Measurements from ENCODE around the gene CYSLTR1. TPM values are rescaled to one million over a fixed set of nuclear protein-coding genes. Genes with fewer than 3 reads are reported as not detected.

Gene CYSLTR1
- total RNA-seq, 1 donor from 2014 or later = 0.98 TPM

GRCh38 chrX:78357342-78358055, 30.1 kb upstream of the CYSLTR1 start:
- no peak for DNase-seq (ENCODE audit: extremely low spot score in 2 of 2)
- intact Hi-C loops (cut with DNase I) = no loop called here
- Histone ChIP-seq H3K4me3 (no peak overlapping the region), H3K27ac (no peak overlapping the region), H3K36me3 (no peaks in the 10 kb centered on the region), H3K4me1 (no peaks in the 10 kb centered on the region), H3K9me3 (no peaks in the 10 kb centered on the region), H3K27me3 (no peaks in the 10 kb centered on the region)
- no peak for TF ChIP-seq POLR2A (IDR thresholded peaks at IDR 0.05)
- TF ChIP-seq POLR2AphosphoS5 (IDR thresholded peaks at IDR 0.05; ENCODE audit: insufficient read depth in 1 of 2, low read depth in 1 of 2) = no peak
- TF ChIP-seq CTCF (IDR thresholded peaks at IDR 0.05) = no peak

GRCh38 chrX:78333521-78333920, 6.1 kb upstream of the CYSLTR1 start:
- no peak for DNase-seq (ENCODE audit: extremely low spot score in 2 of 2)
- Histone ChIP-seq H3K27ac (no peak overlapping the region), H3K4me1 (no peaks in the 10 kb centered on the region), H3K27me3 (no peaks in the 10 kb centered on the region), H3K36me3 (no peaks in the 10 kb centered on the region), H3K4me3 (no peak overlapping the region), H3K9me3 (no peaks in the 10 kb centered on the region)
- TF ChIP-seq POLR2AphosphoS5 (IDR thresholded peaks at IDR 0.05; ENCODE audit: insufficient read depth in 1 of 2, low read depth in 1 of 2) (no peak), POLR2A (IDR thresholded peaks at IDR 0.05) (no peak), CTCF (IDR thresholded peaks at IDR 0.05) (no peak)
- intact Hi-C loops (cut with DNase I) = no loop called here

- Histone ChIP-seq H3K27ac (no peak overlapping the region), H3K36me3 (no peaks in the 10 kb centered on the region), H3K9me3 (no peaks in the 10 kb centered on the region), H3K4me3 (no peak overlapping the region), H3K4me1 (no peaks in the 10 kb centered on the region), H3K27me3 (no peaks in the 10 kb centered on the region)
- no peak for TF ChIP-seq POLR2AphosphoS5 (IDR thresholded peaks at IDR 0.05; ENCODE audit: insufficient read depth in 1 of 2, low read depth in 1 of 2)
- TF ChIP-seq CTCF (IDR thresholded peaks at IDR 0.05) = no peak
- TF ChIP-seq POLR2A (IDR thresholded peaks at IDR 0.05) = no peak
- intact Hi-C loops (cut with DNase I) = no loop called here
- no peak for DNase-seq (ENCODE audit: extremely low spot score in 2 of 2)
Observed at GRCh38 chrX:78331708-78332107, 4.3 kb upstream of the CYSLTR1 start.

GRCh38 chrX:78330540-78330939, 3.1 kb upstream of the CYSLTR1 start:
- intact Hi-C loops (cut with DNase I) = no loop called here
- no peaks in the 10 kb centered on the region for H3K36me3 ChIP-seq
- no peaks in the 10 kb centered on the region for H3K27me3 ChIP-seq
- DNase-seq (ENCODE audit: extremely low spot score in 2 of 2) = no peak
- H3K9me3 ChIP-seq = no peaks in the 10 kb centered on the region
- H3K4me1 ChIP-seq = no peaks in the 10 kb centered on the region
- no peak overlapping the region for H3K27ac ChIP-seq
- no peak overlapping the region for H3K4me3 ChIP-seq
- TF ChIP-seq CTCF (IDR thresholded peaks at IDR 0.05) (no peak), POLR2A (IDR thresholded peaks at IDR 0.05) (no peak), POLR2AphosphoS5 (IDR thresholded peaks at IDR 0.05; ENCODE audit: insufficient read depth in 1 of 2, low read depth in 1 of 2) (no peak)

- intact Hi-C loops (cut with DNase I) = no loop called here
- no peaks in the 10 kb centered on the region for H3K27me3 ChIP-seq
- H3K4me1 ChIP-seq = no peaks in the 10 kb centered on the region
- no peaks in the 10 kb centered on the region for H3K9me3 ChIP-seq
- H3K36me3 ChIP-seq = no peaks in the 10 kb centered on the region
- TF ChIP-seq CTCF (IDR thresholded peaks at IDR 0.05) = no peak
- TF ChIP-seq POLR2AphosphoS5 (IDR thresholded peaks at IDR 0.05; ENCODE audit: insufficient read depth in 1 of 2, low read depth in 1 of 2) = no peak
- no peak for TF ChIP-seq POLR2A (IDR thresholded peaks at IDR 0.05)
- no peak overlapping the region for H3K4me3 ChIP-seq
- DNase-seq (ENCODE audit: extremely low spot score in 2 of 2) = no peak
- no peak overlapping the region for H3K27ac ChIP-seq
Observed at GRCh38 chrX:78330068-78330467, 2.7 kb upstream of the CYSLTR1 start.
